ENCODE measurements around the gene SLC35F1. TPM values are rescaled to one million over a fixed set of nuclear protein-coding genes. Genes with fewer than 3 reads are reported as not detected.

SLC35F1 gene
- total and polyA plus RNA-seq, 3 experiments from 2014 or later: not detected

DNA sequence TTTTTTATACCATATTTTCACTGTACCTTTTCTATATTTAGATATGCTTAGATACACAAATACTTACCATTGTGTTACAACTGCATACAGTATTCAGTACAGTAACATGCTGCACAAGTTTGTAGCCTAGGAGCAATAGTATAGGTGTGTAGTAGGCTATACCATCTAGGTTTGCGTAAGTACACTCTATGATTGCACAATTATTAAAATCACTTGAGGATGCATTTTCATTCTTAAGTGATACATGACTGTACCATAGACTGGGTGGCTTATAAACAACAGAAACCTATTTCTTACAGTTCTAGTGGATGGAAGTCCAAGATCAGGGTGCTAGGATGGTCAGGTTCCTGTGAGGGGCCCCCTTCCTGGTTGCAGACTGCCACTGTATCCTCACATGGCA is 234.1 kb downstream of the SLC35F1 start:
- Mint-ChIP-seq H3K36me3 (no peaks in the 10 kb centered on the region), H3K4me3 (no peak overlapping the region), H3K27ac (no peak overlapping the region), H3K4me1 (no peaks in the 10 kb centered on the region), H3K27me3 (peaks cover 3 to 15% of the 10 kb centered on the region in 2 donors), H3K9me3 (peaks cover 0 to 2% (median 0%) of the 10 kb centered on the region in 5 donors)
- Histone ChIP-seq H3K36me3 (ENCODE audit: insufficient read depth, low read length) (no peaks in the 10 kb centered on the region), H3K4me1 (ENCODE audit: insufficient read depth, low read length) (no peaks in the 10 kb centered on the region), H3K27me3 (ENCODE audit: insufficient read depth, low read length, poor library complexity, severe bottlenecking) (no peaks in the 10 kb centered on the region), H3K9me3 (ENCODE audit: low read length) (no peaks in the 10 kb centered on the region), H3K4me3 (ENCODE audit: low read length) (no peak overlapping the region), H3K27ac (ENCODE audit: low read depth, low read length) (no peak overlapping the region)
- DNase-seq: no peak
- CTCF ChIA-PET: no interaction called here
- POLR2A ChIA-PET: no interaction called here

GRCh38 chr6:118146584-118146983 is 239.5 kb downstream of the SLC35F1 start:
- POLR2A ChIA-PET: no interaction called here
- peaks cover 0 to 2% (median 0%) of the 10 kb centered on the region in 5 donors for H3K9me3 Mint-ChIP-seq
- no peak overlapping the region for H3K27ac Mint-ChIP-seq
- H3K4me1 ChIP-seq (ENCODE audit: insufficient read depth, low read length): no peaks in the 10 kb centered on the region
- H3K27me3 Mint-ChIP-seq: peaks cover 0 to 15% of the 10 kb centered on the region in 2 donors
- H3K4me3 ChIP-seq (ENCODE audit: low read length): no peak overlapping the region
- no peak overlapping the region for H3K4me3 Mint-ChIP-seq
- no peaks in the 10 kb centered on the region for H3K4me1 Mint-ChIP-seq
- CTCF ChIA-PET: no interaction called here
- H3K27ac ChIP-seq (ENCODE audit: low read depth, low read length): no peak overlapping the region
- H3K36me3 Mint-ChIP-seq: no peaks in the 10 kb centered on the region
- no peaks in the 10 kb centered on the region for H3K9me3 ChIP-seq (ENCODE audit: low read length)
- H3K36me3 ChIP-seq (ENCODE audit: insufficient read depth, low read length): no peaks in the 10 kb centered on the region
- H3K27me3 ChIP-seq (ENCODE audit: insufficient read depth, low read length, poor library complexity, severe bottlenecking): no peaks in the 10 kb centered on the region
- DNase-seq: no peak

GRCh38 chr6:118147511-118147910 is 240.4 kb downstream of the SLC35F1 start:
- Histone ChIP-seq H3K27ac (ENCODE audit: low read depth, low read length) (no peak overlapping the region), H3K4me1 (ENCODE audit: insufficient read depth, low read length) (no peaks in the 10 kb centered on the region), H3K36me3 (ENCODE audit: insufficient read depth, low read length) (no peaks in the 10 kb centered on the region), H3K27me3 (ENCODE audit: insufficient read depth, low read length, poor library complexity, severe bottlenecking) (no peaks in the 10 kb centered on the region), H3K9me3 (ENCODE audit: low read length) (no peaks in the 10 kb centered on the region), H3K4me3 (ENCODE audit: low read length) (no peak overlapping the region)
- Mint-ChIP-seq H3K9me3 (peaks cover 0 to 2% (median 0%) of the 10 kb centered on the region in 5 donors), H3K36me3 (no peaks in the 10 kb centered on the region), H3K4me3 (no peak overlapping the region), H3K27ac (no peak overlapping the region), H3K27me3 (peaks cover 2 to 22% of the 10 kb centered on the region in 2 donors), H3K4me1 (no peaks in the 10 kb centered on the region)
- DNase-seq: no peak
- CTCF ChIA-PET: no interaction called here
- POLR2A ChIA-PET: no interaction called here

DNA sequence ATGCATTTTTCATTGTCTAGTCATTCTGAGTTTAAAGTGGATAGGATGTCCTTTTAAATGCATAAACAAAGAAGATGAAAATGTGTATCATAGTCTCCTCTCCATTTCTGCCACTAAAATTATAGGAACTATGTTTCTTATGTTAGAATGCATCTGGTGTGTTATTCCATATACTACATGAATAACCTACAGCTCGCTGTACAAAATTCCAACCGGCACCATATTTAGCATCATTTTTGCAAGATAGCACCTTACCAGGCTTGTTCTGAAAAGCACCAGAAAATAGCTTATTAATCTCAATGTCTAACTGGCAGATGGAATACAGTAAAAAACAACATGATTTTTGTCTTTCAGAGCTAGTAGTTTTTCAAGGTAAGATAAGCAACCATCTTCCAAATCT is 241.5 kb downstream of the SLC35F1 start:
- H3K4me3 Mint-ChIP-seq: no peak overlapping the region
- Histone ChIP-seq H3K36me3 (ENCODE audit: insufficient read depth, low read length) (no peaks in the 10 kb centered on the region), H3K4me3 (ENCODE audit: low read length) (no peak overlapping the region), H3K27ac (ENCODE audit: low read depth, low read length) (no peak overlapping the region), H3K4me1 (ENCODE audit: insufficient read depth, low read length) (no peaks in the 10 kb centered on the region), H3K9me3 (ENCODE audit: low read length) (no peaks in the 10 kb centered on the region), H3K27me3 (ENCODE audit: insufficient read depth, low read length, poor library complexity, severe bottlenecking) (no peaks in the 10 kb centered on the region)
- ChIA-PET POLR2A (no interaction called here), CTCF (no interaction called here)
- H3K27me3 Mint-ChIP-seq: peaks cover 2 to 21% of the 10 kb centered on the region in 2 donors
- no peaks in the 10 kb centered on the region for H3K4me1 Mint-ChIP-seq
- H3K9me3 Mint-ChIP-seq: peaks cover 0 to 2% (median 0%) of the 10 kb centered on the region in 5 donors
- no peaks in the 10 kb centered on the region for H3K36me3 Mint-ChIP-seq
- H3K27ac Mint-ChIP-seq: no peak overlapping the region
- no peak for DNase-seq

GRCh38 chr6:118152524-118152923 is 245.5 kb downstream of the SLC35F1 start:
- DNase-seq: no peak
- H3K36me3 Mint-ChIP-seq: no peaks in the 10 kb centered on the region
- H3K4me1 Mint-ChIP-seq: no peaks in the 10 kb centered on the region
- H3K27me3 Mint-ChIP-seq: peaks cover 2 to 6% of the 10 kb centered on the region in 2 donors
- no peaks in the 10 kb centered on the region for H3K27me3 ChIP-seq (ENCODE audit: insufficient read depth, low read length, poor library complexity, severe bottlenecking)
- H3K36me3 ChIP-seq (ENCODE audit: insufficient read depth, low read length): no peaks in the 10 kb centered on the region
- H3K4me3 Mint-ChIP-seq: no peak overlapping the region
- no peak overlapping the region for H3K4me3 ChIP-seq (ENCODE audit: low read length)
- H3K9me3 Mint-ChIP-seq: no peaks in the 10 kb centered on the region
- H3K27ac Mint-ChIP-seq: no peak overlapping the region
- no peaks in the 10 kb centered on the region for H3K9me3 ChIP-seq (ENCODE audit: low read length)
- no peaks in the 10 kb centered on the region for H3K4me1 ChIP-seq (ENCODE audit: insufficient read depth, low read length)
- ChIA-PET POLR2A (no interaction called here), CTCF (no interaction called here)
- H3K27ac ChIP-seq (ENCODE audit: low read depth, low read length): no peak overlapping the region

DNA sequence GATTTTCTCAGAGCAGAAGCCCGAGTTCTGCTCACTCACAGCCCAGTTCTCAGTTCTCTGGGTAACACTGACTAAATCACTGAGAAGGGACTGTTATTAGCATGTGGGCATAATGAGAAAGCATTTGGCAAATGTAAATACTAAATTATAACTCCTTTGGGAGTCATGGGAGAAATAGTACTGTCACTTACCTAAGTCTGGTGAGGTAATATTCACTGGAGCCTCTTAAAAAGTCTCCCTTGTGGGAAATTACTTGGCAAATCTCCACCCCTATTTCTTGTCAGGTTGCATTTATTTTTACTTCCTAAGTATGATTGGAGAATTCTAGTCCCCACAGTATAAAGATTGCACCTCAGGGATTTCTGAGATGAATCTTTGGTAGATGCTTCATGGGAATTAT is 254.3 kb downstream of the SLC35F1 start:
- no peaks in the 10 kb centered on the region for H3K4me1 ChIP-seq (ENCODE audit: insufficient read depth, low read length)
- no peak overlapping the region for H3K27ac ChIP-seq (ENCODE audit: low read depth, low read length)
- no peaks in the 10 kb centered on the region for H3K9me3 ChIP-seq (ENCODE audit: low read length)
- Mint-ChIP-seq H3K36me3 (no peaks in the 10 kb centered on the region), H3K27me3 (peaks cover 3 to 8% of the 10 kb centered on the region in 2 donors), H3K4me1 (no peaks in the 10 kb centered on the region), H3K4me3 (no peak overlapping the region), H3K27ac (no peak overlapping the region), H3K9me3 (no peaks in the 10 kb centered on the region)
- no peaks in the 10 kb centered on the region for H3K36me3 ChIP-seq (ENCODE audit: insufficient read depth, low read length)
- POLR2A ChIA-PET: no interaction called here
- CTCF ChIA-PET: no interaction called here
- DNase-seq: no peak
- H3K27me3 ChIP-seq (ENCODE audit: insufficient read depth, low read length, poor library complexity, severe bottlenecking): no peaks in the 10 kb centered on the region
- H3K4me3 ChIP-seq (ENCODE audit: low read length): no peak overlapping the region

- Mint-ChIP-seq H3K4me1 (no peaks in the 10 kb centered on the region), H3K27me3 (peaks cover 3 to 10% of the 10 kb centered on the region in 2 donors), H3K9me3 (no peaks in the 10 kb centered on the region), H3K36me3 (no peaks in the 10 kb centered on the region), H3K27ac (no peak overlapping the region), H3K4me3 (no peak overlapping the region)
- ChIA-PET POLR2A (no interaction called here), CTCF (no interaction called here)
- Histone ChIP-seq H3K9me3 (ENCODE audit: low read length) (no peaks in the 10 kb centered on the region), H3K4me1 (ENCODE audit: insufficient read depth, low read length) (no peaks in the 10 kb centered on the region), H3K36me3 (ENCODE audit: insufficient read depth, low read length) (no peaks in the 10 kb centered on the region), H3K27me3 (ENCODE audit: insufficient read depth, low read length, poor library complexity, severe bottlenecking) (no peaks in the 10 kb centered on the region), H3K27ac (ENCODE audit: low read depth, low read length) (no peak overlapping the region), H3K4me3 (ENCODE audit: low read length) (no peak overlapping the region)
- no peak for DNase-seq
Measured at GRCh38 chr6:118163542-118163941, 256.5 kb downstream of the SLC35F1 start.

GRCh38 chr6:118165500-118165899 is 258.4 kb downstream of the SLC35F1 start:
- Histone ChIP-seq H3K4me1 (ENCODE audit: insufficient read depth, low read length) (no peaks in the 10 kb centered on the region), H3K9me3 (ENCODE audit: low read length) (no peaks in the 10 kb centered on the region), H3K27me3 (ENCODE audit: insufficient read depth, low read length, poor library complexity, severe bottlenecking) (no peaks in the 10 kb centered on the region), H3K27ac (ENCODE audit: low read depth, low read length) (no peak overlapping the region), H3K4me3 (ENCODE audit: low read length) (no peak overlapping the region), H3K36me3 (ENCODE audit: insufficient read depth, low read length) (no peaks in the 10 kb centered on the region)
- Mint-ChIP-seq H3K4me3 (no peak overlapping the region), H3K4me1 (no peaks in the 10 kb centered on the region), H3K36me3 (no peaks in the 10 kb centered on the region), H3K27me3 (peaks cover 1 to 16% of the 10 kb centered on the region in 2 donors), H3K9me3 (no peaks in the 10 kb centered on the region), H3K27ac (no peak overlapping the region)
- DNase-seq: no peak
- POLR2A ChIA-PET: no interaction called here
- CTCF ChIA-PET: no interaction called here

DNA sequence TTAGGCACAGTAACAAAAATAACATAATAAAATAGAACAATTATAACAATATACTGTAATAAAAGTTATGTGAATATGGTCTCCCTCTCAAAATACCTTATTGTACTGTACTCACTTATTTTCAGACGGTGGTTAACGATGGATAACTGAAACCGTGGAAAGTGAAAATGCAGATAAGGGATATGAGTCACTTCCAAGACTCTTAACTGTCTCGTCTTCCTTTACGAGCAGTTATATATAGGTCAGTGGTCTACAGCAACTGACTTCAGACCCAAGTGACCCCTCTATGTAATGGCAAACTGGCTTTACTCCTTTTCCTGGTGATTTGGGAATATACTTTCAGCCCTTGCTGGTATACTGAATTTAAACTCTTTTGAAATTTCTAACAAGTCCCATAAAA is 261.4 kb downstream of the SLC35F1 start:
- H3K9me3 ChIP-seq (ENCODE audit: low read length): no peaks in the 10 kb centered on the region
- no peak overlapping the region for H3K27ac Mint-ChIP-seq
- no peak overlapping the region for H3K27ac ChIP-seq (ENCODE audit: low read depth, low read length)
- H3K4me3 ChIP-seq (ENCODE audit: low read length): no peak overlapping the region
- no peak for DNase-seq
- H3K36me3 ChIP-seq (ENCODE audit: insufficient read depth, low read length): no peaks in the 10 kb centered on the region
- CTCF ChIA-PET: no interaction called here
- no peaks in the 10 kb centered on the region for H3K4me1 Mint-ChIP-seq
- H3K27me3 ChIP-seq (ENCODE audit: insufficient read depth, low read length, poor library complexity, severe bottlenecking): no peaks in the 10 kb centered on the region
- peaks cover 0 to 7% (median 4%) of the 10 kb centered on the region in 5 donors for H3K9me3 Mint-ChIP-seq
- H3K4me3 Mint-ChIP-seq: no peak overlapping the region
- H3K27me3 Mint-ChIP-seq: peaks cover 0 to 12% of the 10 kb centered on the region in 2 donors
- H3K4me1 ChIP-seq (ENCODE audit: insufficient read depth, low read length): no peaks in the 10 kb centered on the region
- H3K36me3 Mint-ChIP-seq: no peaks in the 10 kb centered on the region
- POLR2A ChIA-PET: no interaction called here

All from CD8-positive, alpha-beta memory T cell (primary cell).